Sigmoid colon (tissue), 7 donors: ENCODE measurements around the gene NKAIN4. TPM values are rescaled to one million over a fixed set of nuclear protein-coding genes. Genes with fewer than 3 reads are reported as not detected.
A peak's percentile ranks its signal among the peaks of the same experiment; 100 is the strongest.
"Not testable (repeated sequence)": the region's sequence is repeated elsewhere in the genome, so short reads cannot be mapped to it uniquely, and the experiment has no call there.

Source experiments
- DNase-seq: peaks from one replicate; pipeline ENCODE4 v3.0.0-alpha.2; 2019
- H3K27ac ChIP-seq, 4 donors: fragments of 200-600 bp; sonication (generic); one replicate each; pipeline ENCODE4 v1.5.1; 2016 to 2019; ENCODE audit warnings: mild to moderate bottlenecking in 1 of 4
- H3K27me3 ChIP-seq, 3 donors: fragments of 200-600 bp; sonication (generic); one replicate each; pipeline ENCODE4 v1.5.1; 2019; ENCODE audit warnings: mild to moderate bottlenecking in 1 of 3
- H3K36me3 ChIP-seq, 4 donors: fragments of 200-600 bp; sonication (generic); one replicate each; pipeline ENCODE4 v1.5.1; 2016 to 2019
- H3K4me1 ChIP-seq, 4 donors: fragments of 200-600 bp; sonication (generic); one replicate each; pipeline ENCODE4 v1.5.1; 2017 to 2019
- H3K4me3 ChIP-seq, 4 donors: fragments of 200-600 bp; sonication (generic); one replicate each; pipeline ENCODE4 v1.5.1; 2017 to 2019; ENCODE audit warnings: mild to moderate bottlenecking in 2 of 4, moderate library complexity in 1 of 4
- H3K9me3 ChIP-seq, 4 donors: fragments of 200-600 bp in 3 of 4; sonication (generic) in 3 of 4; one replicate each; pipeline versions ENCODE4 v1.5.1 to v1.6.1; 2013 to 2019
- CTCF ChIP-seq, 4 experiments: fragments of 450-650 bp in 3 of 4; fragments of 200-600 bp in 1 of 4; IDR thresholded peaks; one replicate each; pipeline ENCODE4 v1.5.1; 2016 to 2019; ENCODE audit warnings: antibody characterized with exemption in 4 of 4, mild to moderate bottlenecking in 3 of 4, moderate library complexity in 2 of 4
- EP300 ChIP-seq, 4 donors: sonication (generic); formaldehyde crosslinking; IDR thresholded peaks; one replicate each; pipeline ENCODE4 v1.6.1; 2017; ENCODE audit warnings: antibody characterized with exemption in 4 of 4
- POLR2A ChIP-seq, 2 donors: fragments of 450-650 bp; IDR thresholded peaks; one replicate each; pipeline ENCODE4 v1.6.1; 2016; ENCODE audit warnings: antibody characterized with exemption in 2 of 2, mild to moderate bottlenecking in 2 of 2, moderate library complexity in 2 of 2
- POLR2AphosphoS5 ChIP-seq, 4 donors: sonication (generic); formaldehyde crosslinking; IDR thresholded peaks; one replicate each; pipeline ENCODE4 v1.6.1; 2017; ENCODE audit warnings: antibody characterized with exemption in 4 of 4
- WGBS, 2 donors: extraction: QIAGEN DNeasy Blood & Tissue Kit; methylation state at CpG; one replicate each; pipeline ENCODE4 v1.1.7; 2013; 5-methylcytosine and 5-hydroxymethylcytosine counted together
- intact Hi-C: fragments of 100-400 bp; cut with DNase I; formaldehyde crosslinking; loops from one replicate; pipeline ENCODE4 v1.15.1; 2023
- polyA plus RNA-seq, 3 donors: library from polyadenylated mRNA; stranded (reverse); fragments of 200-250 nt; gene quantifications; one replicate each; pipeline ENCODE4 v1.2.3, GENCODE V29; 2013
- total RNA-seq, 4 donors: library from RNA; depleted of rRNA; stranded (reverse); fragments of >200 nt; gene quantifications; one replicate each; pipeline ENCODE4 v1.1.0, GENCODE V29; 2016
- donor health status: healthy with polysubstance abuse.
- donor health status: Bipolar disorder and iron deficiency.
- donor health status: healthy.

NKAIN4 gene
- total and polyA plus RNA-seq, 7 donors, result 0.33 to 4.4 (median 0.95) TPM; not detected in 2

GRCh38 chr20:63223121-63223825, 31.0 kb downstream of the NKAIN4 start:
- TF ChIP-seq POLR2AphosphoS5 (IDR thresholded peaks at IDR 0.05) (no peak), EP300 (IDR thresholded peaks at IDR 0.05) (no peak), CTCF (IDR thresholded peaks at IDR 0.05) (peak; percentile 16 to 59 (median 42)), POLR2A (IDR thresholded peaks at IDR 0.05) (no peak)

GRCh38 chr20:63222541-63222940, 31.7 kb downstream of the NKAIN4 start:
- no peak for DNase-seq
- H3K36me3 ChIP-seq, result no peaks in the 10 kb centered on the region
- no peak for TF ChIP-seq CTCF (IDR thresholded peaks at IDR 0.05)
- H3K4me1 ChIP-seq, result peaks cover 0 to 14% (median 11%) of the 10 kb centered on the region in 4 donors
- no peaks in the 10 kb centered on the region for H3K27me3 ChIP-seq
- WGBS, 2 donors, result 27 to 64% methylated on average over 7 of the region's 7 CpGs
- no peak overlapping the region for H3K4me3 ChIP-seq
- H3K27ac ChIP-seq, result no peak overlapping the region
- intact Hi-C loops, result no loop called here
- no peaks in the 10 kb centered on the region for H3K9me3 ChIP-seq

More at GRCh38 chr20:63223121-63223825, 31.0 kb downstream of the NKAIN4 start:
- no peaks in the 10 kb centered on the region for H3K27me3 ChIP-seq
- no peak overlapping the region for H3K4me3 ChIP-seq
- WGBS, 2 donors, result 48 to 57% methylated on average over 12 of the region's 12 CpGs
- H3K4me1 ChIP-seq, result peaks cover 0 to 14% (median 11%) of the 10 kb centered on the region in 4 donors
- no peaks in the 10 kb centered on the region for H3K36me3 ChIP-seq
- intact Hi-C loops, result no loop called here
- H3K9me3 ChIP-seq, result no peaks in the 10 kb centered on the region
- DNase-seq, result no peak
- no peak overlapping the region for H3K27ac ChIP-seq

- H3K9me3 ChIP-seq, intact Hi-C loops, H3K36me3 ChIP-seq, H3K27me3 ChIP-seq, H3K4me3 ChIP-seq, H3K27ac ChIP-seq, DNase-seq: not testable (repeated sequence)
- peaks cover 0 to 17% (median 15%) of the 10 kb centered on the region in 4 donors for H3K4me1 ChIP-seq
- WGBS, 2 donors, result 64 to 78% methylated on average over 12 of the region's 12 CpGs
Observed at GRCh38 chr20:63221400-63222053, 32.7 kb downstream of the NKAIN4 start.

GRCh38 chr20:63220696-63221399, 33.4 kb downstream of the NKAIN4 start:
- no peak overlapping the region for H3K4me3 ChIP-seq
- H3K9me3 ChIP-seq, result no peaks in the 10 kb centered on the region
- peaks cover 0 to 20% (median 18%) of the 10 kb centered on the region in 4 donors for H3K4me1 ChIP-seq
- no peak overlapping the region for H3K27ac ChIP-seq
- TF ChIP-seq CTCF (IDR thresholded peaks at IDR 0.05) (no peak), POLR2AphosphoS5 (IDR thresholded peaks at IDR 0.05) (no peak), EP300 (IDR thresholded peaks at IDR 0.05) (no peak), POLR2A (IDR thresholded peaks at IDR 0.05) (no peak)
- H3K27me3 ChIP-seq, result no peaks in the 10 kb centered on the region
- no peak for DNase-seq
- intact Hi-C loops, result no loop called here
- no peaks in the 10 kb centered on the region for H3K36me3 ChIP-seq
- WGBS, 2 donors, result 59 to 69% methylated on average over 9 of the region's 9 CpGs

- no peaks in the 10 kb centered on the region for H3K36me3 ChIP-seq
- 83 to 86% methylated on average over 25 of the region's 25 CpGs for WGBS, 2 donors
- intact Hi-C loops, result loop anchor here (5.0 to 10.0 kb wide), 5 partner anchors 113 to 815 kb away; partner anchors contain the start of genes CABLES2, SAMD10 and SLC17A9
Observed at GRCh38 chr20:63219866-63220521, 34.3 kb downstream of the NKAIN4 start.

More at GRCh38 chr20:63219866-63220521, 34.3 kb downstream of the NKAIN4 start:
- Histone ChIP-seq H3K9me3 (no peaks in the 10 kb centered on the region), H3K4me3 (no peak overlapping the region), H3K27me3 (no peaks in the 10 kb centered on the region), H3K27ac (no peak overlapping the region), H3K4me1 (peaks cover 0 to 23% (median 19%) of the 10 kb centered on the region in 4 donors)
- no peak for TF ChIP-seq EP300 (IDR thresholded peaks at IDR 0.05)
- no peak for DNase-seq
